Sigmoid colon (tissue), 4 donors: ENCODE results near the gene SLC4A7.

Experiments used
- CTCF ChIP-seq, 4 experiments: fragments of 450-650 bp in 3 of 4; fragments of 200-600 bp in 1 of 4; IDR thresholded peaks; one replicate each; pipeline ENCODE4 v1.5.1; 2016 to 2019; ENCODE audit warnings: antibody characterized with exemption in 4 of 4, mild to moderate bottlenecking in 3 of 4, moderate library complexity in 2 of 4
- POLR2AphosphoS5 ChIP-seq, 4 donors: sonication (generic); formaldehyde crosslinking; IDR thresholded peaks; one replicate each; pipeline ENCODE4 v1.6.1; 2017; ENCODE audit warnings: antibody characterized with exemption in 4 of 4

- TF ChIP-seq CTCF (IDR thresholded peaks at IDR 0.05) (no peak), POLR2AphosphoS5 (IDR thresholded peaks at IDR 0.05) (no peak)
These were observed 161.1 kb downstream of the SLC4A7 start for GRCh38 chr3:27323087-27323570.
